HepG2 (cell line): ENCODE measurements around the gene PTPRN. TPM values are rescaled to one million over a fixed set of nuclear protein-coding genes. Genes with fewer than 3 reads are reported as not detected.

Experiments
- DMAP1 ChIP-seq: IDR thresholded peaks from 2 replicates; pipeline ENCODE4 v1.6.1; 2016
- FOXK2 ChIP-seq: fragments of 450-650 bp; IDR thresholded peaks from 2 replicates; pipeline ENCODE4 v1.6.1; 2016
- KDM4B ChIP-seq: sonication (generic); formaldehyde crosslinking; IDR thresholded peaks from 2 replicates; pipeline ENCODE4 v1.4.0; 2020; ENCODE audit warnings: missing genetic modification reagents
- NCOR1 ChIP-seq: fragments of 200-600 bp; sonication (generic); IDR thresholded peaks from 2 replicates; pipeline ENCODE4 v1.7.0; 2017; ENCODE audit warnings: antibody characterized with exemption, low read length, borderline replicate concordance
- PHB2 ChIP-seq: fragments of 450-650 bp; IDR thresholded peaks from 2 replicates; pipeline ENCODE4 v1.6.1; 2018; ENCODE audit not compliant: partially characterized antibody
- POLR2A ChIP-seq, 2 experiments: IDR thresholded peaks; 2 replicates each; pipeline ENCODE4 v1.6.1; 2011; ENCODE audit warnings: low read depth in 2 of 2, low read length in 2 of 2, mild to moderate bottlenecking in 1 of 2, moderate library complexity in 1 of 2; ENCODE audit not compliant: insufficient read depth in 1 of 2
- TBP ChIP-seq: sonication (generic); formaldehyde crosslinking; IDR thresholded peaks from 2 replicates; pipeline ENCODE4 v1.5.0; 2020; ENCODE audit warnings: missing genetic modification reagents
- ZFP36 ChIP-seq: fragments of 150-350 bp; IDR thresholded peaks from 2 replicates; pipeline ENCODE4 v1.6.1; 2018; ENCODE audit warnings: borderline replicate concordance, low read length, low read depth; ENCODE audit not compliant: partially characterized antibody
- ZNF124 ChIP-seq: sonication (generic); formaldehyde crosslinking; IDR thresholded peaks from 2 replicates; pipeline ENCODE4 v1.4.0; 2020; ENCODE audit warnings: missing genetic modification reagents
- ZNF33B ChIP-seq: sonication (generic); formaldehyde crosslinking; IDR thresholded peaks from 2 replicates; pipeline ENCODE4 v1.5.1; 2020; ENCODE audit warnings: mild to moderate bottlenecking, missing genetic modification reagents
- ZNF543 ChIP-seq: sonication (generic); formaldehyde crosslinking; IDR thresholded peaks from 2 replicates; pipeline ENCODE4 v1.4.0; 2020; ENCODE audit warnings: mild to moderate bottlenecking, missing genetic modification reagents
- ZNF790 ChIP-seq: sonication (generic); formaldehyde crosslinking; IDR thresholded peaks from 2 replicates; pipeline ENCODE4 v1.8.0; 2022; ENCODE audit warnings: missing genetic modification reagents, mild to moderate bottlenecking, borderline replicate concordance
- polyA plus RNA-seq, 8 experiments: library from polyadenylated mRNA; depleted of rRNA in 3 of 8; stranded (reverse) in 7 of 8; unstranded in 1 of 8; fragments of >200 nt; fragmentation: Illumina TruSeq in 4 of 8; extraction: Trizol in 4 of 8; gene quantifications; 2 replicates each; pipeline versions ENCODE4 v1.2.1 to v1.2.3, GENCODE V29; 2011 to 2016; ENCODE audit warnings: low read depth in 4 of 8, missing spikeins in 1 of 8, mixed read lengths in 1 of 8; ENCODE audit not compliant: insufficient read depth in 1 of 8
- total RNA-seq, 5 experiments: library from RNA; depleted of rRNA; stranded (reverse); fragments of >200 nt; fragmentation: Illumina TruSeq; extraction: Trizol; gene quantifications; 2 replicates each; pipeline ENCODE4 v1.2.3, GENCODE V29; 2016; ENCODE audit warnings: low read depth in 1 of 5
- TF ChIP-seq, protein P1 (sequence below): sonication (generic); formaldehyde crosslinking; IDR thresholded peaks from 2 replicates; pipeline ENCODE4 v1.5.0; 2020; ENCODE audit warnings: missing genetic modification reagents, mild to moderate bottlenecking, borderline replicate concordance
- TF ChIP-seq, protein P2 (sequence below): sonication (generic); formaldehyde crosslinking; IDR thresholded peaks from 2 replicates; pipeline ENCODE4 v1.5.0; 2020; ENCODE audit warnings: mild to moderate bottlenecking, missing genetic modification reagents
- TF ChIP-seq, protein P3 (sequence below): sonication (generic); formaldehyde crosslinking; IDR thresholded peaks from 2 replicates; pipeline ENCODE4 v1.4.0; 2020; ENCODE audit warnings: low read depth, missing genetic modification reagents
- TF ChIP-seq, protein P4 (sequence below): sonication (generic); formaldehyde crosslinking; IDR thresholded peaks from 2 replicates; pipeline ENCODE4 v1.5.0; 2020; ENCODE audit warnings: missing genetic modification reagents
- TF ChIP-seq, protein P5 (sequence below), 2 experiments: sonication (generic) in 1 of 2; formaldehyde crosslinking in 1 of 2; IDR thresholded peaks; 2 replicates each; pipeline versions ENCODE4 v1.4.0 to v1.6.1; 2016 to 2020; ENCODE audit warnings: borderline replicate concordance in 1 of 2, low read depth in 1 of 2, mild to moderate bottlenecking in 1 of 2, missing genetic modification reagents in 1 of 2

Gene PTPRN
- total and polyA plus RNA-seq, 2 of the 13 experiments (the other 11 are each of a cell fraction or from before 2014, with no cell fraction given) = 0.26 TPM; not detected in 1

DNA sequence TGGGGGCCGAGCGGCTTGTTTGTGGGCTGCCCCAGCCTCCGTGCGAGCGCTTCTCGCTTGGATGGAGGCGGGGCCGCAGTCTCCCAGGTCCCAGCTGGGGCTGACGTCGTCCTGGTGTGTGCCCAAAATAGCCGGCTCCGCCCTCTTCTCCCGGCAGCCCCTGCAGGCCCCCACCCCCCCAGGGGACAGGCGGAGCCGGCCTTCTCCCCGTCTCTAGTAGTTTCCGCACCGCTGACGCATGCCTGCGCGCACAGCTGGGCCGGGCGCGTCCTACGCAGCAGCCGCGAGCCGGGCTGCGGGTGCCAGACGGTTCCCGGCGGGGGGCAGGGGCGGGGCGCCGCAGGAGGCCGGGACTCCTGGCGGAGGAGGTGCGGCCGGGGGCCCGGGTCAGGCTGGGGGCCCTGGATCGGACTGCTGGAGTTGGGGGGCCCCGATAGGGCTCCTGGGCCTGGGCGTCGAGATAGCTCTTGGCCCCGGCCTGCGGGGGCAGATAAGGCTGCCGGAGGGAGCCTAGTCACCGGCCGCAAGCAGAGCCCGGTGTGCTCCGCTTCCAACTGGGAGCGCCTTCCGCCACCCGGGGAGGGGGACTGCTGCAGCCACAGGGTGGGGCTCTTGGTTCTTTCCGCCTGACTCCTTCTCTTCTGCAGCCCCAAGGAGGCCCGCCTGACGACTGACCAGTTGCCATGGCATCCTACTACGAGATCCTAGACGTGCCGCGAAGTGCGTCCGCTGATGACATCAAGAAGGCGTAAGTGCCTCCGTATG lies 29.9 kb downstream of the PTPRN start, which contains the start of gene DNAJB2 (continued):
- TF ChIP-seq, protein P1, sequence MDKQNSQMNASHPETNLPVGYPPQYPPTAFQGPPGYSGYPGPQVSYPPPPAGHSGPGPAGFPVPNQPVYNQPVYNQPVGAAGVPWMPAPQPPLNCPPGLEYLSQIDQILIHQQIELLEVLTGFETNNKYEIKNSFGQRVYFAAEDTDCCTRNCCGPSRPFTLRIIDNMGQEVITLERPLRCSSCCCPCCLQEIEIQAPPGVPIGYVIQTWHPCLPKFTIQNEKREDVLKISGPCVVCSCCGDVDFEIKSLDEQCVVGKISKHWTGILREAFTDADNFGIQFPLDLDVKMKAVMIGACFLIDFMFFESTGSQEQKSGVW (CRISPR knock-in tag) = 0 out of 2 replicates have a peak, but pooled peaks have one; percentile 65
- TF ChIP-seq ZNF543 (CRISPR knock-in tag) (peak; percentile 69; the same call in 1 of the 2 replicates), ZFP36 (no peak), ZNF33B (peak; percentile 70; the same call in 1 of the 2 replicates), ZNF124 (CRISPR knock-in tag) (peak; percentile 72; the same call in 1 of the 2 replicates), KDM4B (CRISPR knock-in tag) (no peak; the same call in none of the 2 replicates), POLR2A (IDR thresholded peaks at IDR 0.05; ENCODE audit: insufficient read depth in 1 of 2, low read depth in 2 of 2, low read length in 2 of 2) (peak; percentile 52 to 79; a peak in 3 of 4 replicates), TBP (no peak), FOXK2 (no peak), PHB2 (no peak), DMAP1 (no peak; the same call in 1 of the 2 replicates), NCOR1 (no peak), ZNF790 (CRISPR knock-in tag) (no peak; the same call in 1 of the 2 replicates)
- TF ChIP-seq, protein P2, sequence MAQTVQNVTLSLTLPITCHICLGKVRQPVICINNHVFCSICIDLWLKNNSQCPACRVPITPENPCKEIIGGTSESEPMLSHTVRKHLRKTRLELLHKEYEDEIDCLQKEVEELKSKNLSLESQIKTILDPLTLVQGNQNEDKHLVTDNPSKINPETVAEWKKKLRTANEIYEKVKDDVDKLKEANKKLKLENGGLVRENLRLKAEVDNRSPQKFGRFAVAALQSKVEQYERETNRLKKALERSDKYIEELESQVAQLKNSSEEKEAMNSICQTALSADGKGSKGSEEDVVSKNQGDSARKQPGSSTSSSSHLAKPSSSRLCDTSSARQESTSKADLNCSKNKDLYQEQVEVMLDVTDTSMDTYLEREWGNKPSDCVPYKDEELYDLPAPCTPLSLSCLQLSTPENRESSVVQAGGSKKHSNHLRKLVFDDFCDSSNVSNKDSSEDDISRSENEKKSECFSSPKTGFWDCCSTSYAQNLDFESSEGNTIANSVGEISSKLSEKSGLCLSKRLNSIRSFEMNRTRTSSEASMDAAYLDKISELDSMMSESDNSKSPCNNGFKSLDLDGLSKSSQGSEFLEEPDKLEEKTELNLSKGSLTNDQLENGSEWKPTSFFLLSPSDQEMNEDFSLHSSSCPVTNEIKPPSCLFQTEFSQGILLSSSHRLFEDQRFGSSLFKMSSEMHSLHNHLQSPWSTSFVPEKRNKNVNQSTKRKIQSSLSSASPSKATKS (CRISPR knock-in tag) = no peak
- TF ChIP-seq, protein P3, sequence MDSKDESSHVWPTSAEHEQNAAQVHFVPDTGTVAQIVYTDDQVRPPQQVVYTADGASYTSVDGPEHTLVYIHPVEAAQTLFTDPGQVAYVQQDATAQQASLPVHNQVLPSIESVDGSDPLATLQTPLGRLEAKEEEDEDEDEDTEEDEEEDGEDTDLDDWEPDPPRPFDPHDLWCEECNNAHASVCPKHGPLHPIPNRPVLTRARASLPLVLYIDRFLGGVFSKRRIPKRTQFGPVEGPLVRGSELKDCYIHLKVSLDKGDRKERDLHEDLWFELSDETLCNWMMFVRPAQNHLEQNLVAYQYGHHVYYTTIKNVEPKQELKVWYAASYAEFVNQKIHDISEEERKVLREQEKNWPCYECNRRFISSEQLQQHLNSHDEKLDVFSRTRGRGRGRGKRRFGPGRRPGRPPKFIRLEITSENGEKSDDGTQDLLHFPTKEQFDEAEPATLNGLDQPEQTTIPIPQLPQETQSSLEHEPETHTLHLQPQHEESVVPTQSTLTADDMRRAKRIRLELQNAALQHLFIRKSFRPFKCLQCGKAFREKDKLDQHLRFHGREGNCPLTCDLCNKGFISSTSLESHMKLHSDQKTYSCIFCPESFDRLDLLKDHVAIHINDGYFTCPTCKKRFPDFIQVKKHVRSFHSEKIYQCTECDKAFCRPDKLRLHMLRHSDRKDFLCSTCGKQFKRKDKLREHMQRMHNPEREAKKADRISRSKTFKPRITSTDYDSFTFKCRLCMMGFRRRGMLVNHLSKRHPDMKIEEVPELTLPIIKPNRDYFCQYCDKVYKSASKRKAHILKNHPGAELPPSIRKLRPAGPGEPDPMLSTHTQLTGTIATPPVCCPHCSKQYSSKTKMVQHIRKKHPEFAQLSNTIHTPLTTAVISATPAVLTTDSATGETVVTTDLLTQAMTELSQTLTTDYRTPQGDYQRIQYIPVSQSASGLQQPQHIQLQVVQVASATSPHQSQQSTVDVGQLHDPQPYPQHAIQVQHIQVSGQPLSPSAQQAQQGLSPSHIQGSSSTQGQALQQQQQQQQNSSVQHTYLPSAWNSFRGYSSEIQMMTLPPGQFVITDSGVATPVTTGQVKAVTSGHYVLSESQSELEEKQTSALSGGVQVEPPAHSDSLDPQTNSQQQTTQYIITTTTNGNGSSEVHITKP = no peak
- TF ChIP-seq, protein P4, sequence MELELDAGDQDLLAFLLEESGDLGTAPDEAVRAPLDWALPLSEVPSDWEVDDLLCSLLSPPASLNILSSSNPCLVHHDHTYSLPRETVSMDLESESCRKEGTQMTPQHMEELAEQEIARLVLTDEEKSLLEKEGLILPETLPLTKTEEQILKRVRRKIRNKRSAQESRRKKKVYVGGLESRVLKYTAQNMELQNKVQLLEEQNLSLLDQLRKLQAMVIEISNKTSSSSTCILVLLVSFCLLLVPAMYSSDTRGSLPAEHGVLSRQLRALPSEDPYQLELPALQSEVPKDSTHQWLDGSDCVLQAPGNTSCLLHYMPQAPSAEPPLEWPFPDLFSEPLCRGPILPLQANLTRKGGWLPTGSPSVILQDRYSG = no peak
- TF ChIP-seq, protein P5, sequence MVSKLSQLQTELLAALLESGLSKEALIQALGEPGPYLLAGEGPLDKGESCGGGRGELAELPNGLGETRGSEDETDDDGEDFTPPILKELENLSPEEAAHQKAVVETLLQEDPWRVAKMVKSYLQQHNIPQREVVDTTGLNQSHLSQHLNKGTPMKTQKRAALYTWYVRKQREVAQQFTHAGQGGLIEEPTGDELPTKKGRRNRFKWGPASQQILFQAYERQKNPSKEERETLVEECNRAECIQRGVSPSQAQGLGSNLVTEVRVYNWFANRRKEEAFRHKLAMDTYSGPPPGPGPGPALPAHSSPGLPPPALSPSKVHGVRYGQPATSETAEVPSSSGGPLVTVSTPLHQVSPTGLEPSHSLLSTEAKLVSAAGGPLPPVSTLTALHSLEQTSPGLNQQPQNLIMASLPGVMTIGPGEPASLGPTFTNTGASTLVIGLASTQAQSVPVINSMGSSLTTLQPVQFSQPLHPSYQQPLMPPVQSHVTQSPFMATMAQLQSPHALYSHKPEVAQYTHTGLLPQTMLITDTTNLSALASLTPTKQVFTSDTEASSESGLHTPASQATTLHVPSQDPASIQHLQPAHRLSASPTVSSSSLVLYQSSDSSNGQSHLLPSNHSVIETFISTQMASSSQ (IDR thresholded peaks at IDR 0.05; ENCODE audit: low read depth) = 0 out of 2 replicates have a peak, but pooled peaks have one; percentile 26
- TF ChIP-seq, protein P5 (CRISPR knock-in tag; IDR thresholded peaks at IDR 0.05; ENCODE audit: borderline replicate concordance) = peak; percentile 76; the same call in 1 of the 2 replicates
